Endothelial cell of umbilical vein (primary cell): ENCODE results near the gene ANXA8L1. TPM values are rescaled to one million over a fixed set of nuclear protein-coding genes. Genes with fewer than 3 reads are reported as not detected.

Source experiments
- BruUV-seq: library from RNA; stranded (reverse); fragments of 400-500 nt; replicated peaks from 2 replicates; lab custom pipeline; 2021; lab: Mats Ljungman, UMichigan
- CTCF ChIA-PET: fragments of 300-600, 350-600 bp; sonication (Branson Sonifier 250); formaldehyde crosslinking; loops from one replicate; lab custom pipeline; 2021; ENCODE audit warnings: antibody characterized with exemption, inconsistent platforms; lab: Charles Lee
- POLR2A ChIA-PET: fragments of 300-600, 350-600 bp; sonication (Branson Sonifier 250); formaldehyde crosslinking; loops from one replicate; lab custom pipeline; 2021; ENCODE audit warnings: antibody characterized with exemption, inconsistent platforms; lab: Charles Lee
- DNase-seq: peaks from one replicate; pipeline ENCODE4 v3.0.0-alpha.2; 2011; ENCODE audit warnings: low read depth, low spot score
- FAIRE-seq: peaks from 2 replicates; lab custom pipeline; 2011; peaks lifted over from hg19 to GRCh38; lab: Jason Lieb, UNC
- H2AFZ ChIP-seq: 2 replicates; pipeline ENCODE4 v1.6.0; 2012; ENCODE audit warnings: low read depth, low read length, control low read depth, inconsistent platforms
- H3K27ac ChIP-seq: 2 replicates; pipeline ENCODE4 v1.5.1; 2011; ENCODE audit warnings: low read depth, mild to moderate bottlenecking, control low read depth, low read length, moderate library complexity; ENCODE audit not compliant: insufficient read depth
- H3K27me3 ChIP-seq, 2 experiments: 2 replicates each; pipeline versions ENCODE4 v1.6.0 to v1.6.1; 2011; ENCODE audit warnings: low read length in 2 of 2, mixed read lengths in 1 of 2; ENCODE audit not compliant: control insufficient read depth in 2 of 2, insufficient read depth in 2 of 2
- H3K36me3 ChIP-seq, 2 experiments: 2 replicates in 1 of 2; 3 replicates in 1 of 2; pipeline ENCODE4 v1.5.1; 2011; ENCODE audit warnings: low read length in 2 of 2, mild to moderate bottlenecking in 1 of 2, moderate library complexity in 1 of 2; ENCODE audit not compliant: control insufficient read depth in 2 of 2, insufficient read depth in 2 of 2; ENCODE audit errors: extremely low read depth in 1 of 2
- H3K4me1 ChIP-seq: 3 replicates; pipeline ENCODE4 v1.5.1; 2011; ENCODE audit warnings: mild to moderate bottlenecking, low read length; ENCODE audit not compliant: control insufficient read depth, insufficient read depth; ENCODE audit errors: extremely low read depth
- H3K4me2 ChIP-seq: 2 replicates; pipeline ENCODE4 v1.6.1; 2011; ENCODE audit warnings: low read length, control low read depth, mixed read lengths; ENCODE audit not compliant: insufficient read depth
- H3K4me3 ChIP-seq, 3 experiments: fragments of 200-600 bp in 1 of 3; sonication (generic), shearing (Covaris generic) in 1 of 3; replicated peaks in 1 of 3; 2 replicates each; pipeline ENCODE4 v1.5.1; 2011 to 2016; ENCODE audit warnings: control low read depth in 3 of 3, low read length in 3 of 3, mild to moderate bottlenecking in 2 of 3, inconsistent platforms in 1 of 3, low read depth in 1 of 3, moderate library complexity in 1 of 3; ENCODE audit not compliant: insufficient read depth in 1 of 3
- H3K79me2 ChIP-seq: 2 replicates; pipeline ENCODE4 v1.6.0; 2012; ENCODE audit warnings: low read length, inconsistent platforms; ENCODE audit not compliant: control insufficient read depth, insufficient read depth
- H3K9ac ChIP-seq: replicated peaks from 2 replicates; pipeline ENCODE3; 2011; ENCODE audit warnings: low read length, control low read depth; ENCODE audit not compliant: insufficient read depth; ENCODE audit errors: extremely low read depth
- H3K9me1 ChIP-seq: replicated peaks from 3 replicates; pipeline ENCODE4 v1.6.0; 2011; ENCODE audit warnings: mild to moderate bottlenecking, low read length; ENCODE audit not compliant: control insufficient read depth, insufficient read depth; ENCODE audit errors: extremely low read depth
- H3K9me3 ChIP-seq: replicated peaks from 2 replicates; pipeline ENCODE4 v1.5.1; 2012; ENCODE audit warnings: low read length, inconsistent platforms; ENCODE audit not compliant: control insufficient read depth, insufficient read depth
- H4K20me1 ChIP-seq: replicated peaks from 2 replicates; pipeline ENCODE3; 2011; ENCODE audit warnings: mild to moderate bottlenecking, low read length; ENCODE audit not compliant: control insufficient read depth, insufficient read depth; ENCODE audit errors: extremely low read depth
- CTCF ChIP-seq, 2 donors: IDR thresholded peaks; 1 replicate in 1 of 2; 2 replicates in 1 of 2; pipeline ENCODE4 v1.5.1; 2011; ENCODE audit warnings: low read length in 2 of 2, mild to moderate bottlenecking in 2 of 2, moderate library complexity in 2 of 2, control low read depth in 1 of 2, inconsistent platforms in 1 of 2, low read depth in 1 of 2; ENCODE audit not compliant: insufficient read depth in 1 of 2; ENCODE audit errors: extremely low read depth in 1 of 2
- EZH2 ChIP-seq: IDR thresholded peaks from 2 replicates; pipeline ENCODE4 v1.6.1; 2012; ENCODE audit warnings: borderline replicate concordance, low read depth, mild to moderate bottlenecking, moderate library complexity, low read length, inconsistent platforms; ENCODE audit not compliant: severe bottlenecking
- FOS ChIP-seq: IDR thresholded peaks from 2 replicates; pipeline ENCODE4 v1.6.1; 2011; ENCODE audit warnings: mild to moderate bottlenecking, low read length, moderate library complexity, borderline replicate concordance; ENCODE audit not compliant: insufficient read depth
- GATA2 ChIP-seq: IDR thresholded peaks from 2 replicates; pipeline ENCODE4 v1.7.0; 2011; ENCODE audit warnings: low read depth, mild to moderate bottlenecking, moderate library complexity, mixed read lengths, low read length; ENCODE audit not compliant: insufficient read length, insufficient read depth
- MAX ChIP-seq: IDR thresholded peaks from 2 replicates; pipeline ENCODE4 v1.6.1; 2011; ENCODE audit not compliant: insufficient read depth, insufficient read length
- MYC ChIP-seq: IDR thresholded peaks from one replicate; pipeline ENCODE4 v1.6.1; 2011; ENCODE audit warnings: mild to moderate bottlenecking, low read depth, low read length
- POLR2A ChIP-seq: IDR thresholded peaks from 2 replicates; pipeline ENCODE4 v1.6.1; 2012; ENCODE audit warnings: low read depth, mild to moderate bottlenecking, control low read depth, low read length
- POLR2AphosphoS5 ChIP-seq: IDR thresholded peaks from 2 replicates; pipeline ENCODE4 v1.6.1; 2012; ENCODE audit warnings: low read depth, mild to moderate bottlenecking, control low read depth, low read length, moderate library complexity; ENCODE audit not compliant: insufficient read depth
- dilution Hi-C: fragments of 300-500 bp; cut with MboI; formaldehyde crosslinking; loops from one replicate; pipeline ENCODE4 v1.15.0; 2019; ENCODE audit warnings: low sequenced_read_pairs; ENCODE audit not compliant: extremely low pct_ligation_motif_present
- intact Hi-C: fragments of 100-400 bp; cut with micrococcal nuclease; formaldehyde crosslinking; loops from one replicate; pipeline ENCODE4 v1.10.0; 2022
- polyA plus RNA-seq, 4 experiments: library from polyadenylated mRNA; depleted of rRNA in 3 of 4; stranded (reverse) in 3 of 4; unstranded in 1 of 4; fragments of >200 nt; gene quantifications; 2 replicates each; pipeline versions ENCODE4 v1.2.1 to v1.2.3, GENCODE V29; 2011 to 2012; ENCODE audit warnings: missing spikeins in 1 of 4
- total RNA-seq: library from RNA; stranded (reverse); gene quantifications from 2 replicates; pipeline ENCODE4 v1.2.3, GENCODE V29; 2021

ANXA8L1 gene
- total and polyA plus RNA-seq, 2 donors (not counting 3 experiments of a cell fraction or from before 2014, with no cell fraction given), result not detected

GRCh38 chr10:46327685-46328084 lies 47.9 kb upstream of the ANXA8L1 start:
- CTCF ChIA-PET, result no interaction called here
- intact Hi-C loops, result no loop called here

GRCh38 chr10:46328853-46329689 lies 46.5 kb upstream of the ANXA8L1 start:
- no peaks in the 10 kb centered on the region for H3K9me1 ChIP-seq
- TF ChIP-seq MYC (no peak), POLR2AphosphoS5 (no peak), CTCF (IDR thresholded peaks at IDR 0.05; ENCODE audit: extremely low read depth in 1 of 2, insufficient read depth in 1 of 2, low read depth in 1 of 2, low read length in 2 of 2) (no peak), POLR2A (no peak), MAX (no peak)
- H4K20me1 ChIP-seq, result no peaks in the 10 kb centered on the region
- H2AFZ ChIP-seq, result no peak overlapping the region
- FAIRE-seq (no peak), DNase-seq (no peak)
- BruUV-seq, result no TSS peak
- CTCF ChIA-PET, result no interaction called here
- H3K9me3 ChIP-seq, result no peaks in the 10 kb centered on the region
- H3K27me3 ChIP-seq, result no peaks in the 10 kb centered on the region
- dilution Hi-C loops (no loop called here), intact Hi-C loops (no loop called here)
- H3K27ac ChIP-seq, result no peak overlapping the region
- no peaks in the 10 kb centered on the region for H3K36me3 ChIP-seq
- POLR2A ChIA-PET, result no interaction called here
- no peak overlapping the region for H3K4me2 ChIP-seq
- no peak overlapping the region for H3K9ac ChIP-seq
- H3K79me2 ChIP-seq, result no peaks in the 10 kb centered on the region
- no peaks in the 10 kb centered on the region for H3K4me1 ChIP-seq
- H3K4me3 ChIP-seq, result no peak overlapping the region

More at GRCh38 chr10:46327685-46328084, 47.9 kb upstream of the ANXA8L1 start:
- Histone ChIP-seq H4K20me1 (no peaks in the 10 kb centered on the region), H3K9me1 (no peaks in the 10 kb centered on the region), H3K27me3 (peaks cover 0 to 3% of the 10 kb centered on the region in 2 experiments), H3K79me2 (no peaks in the 10 kb centered on the region), H3K4me3 (no peak overlapping the region), H3K36me3 (no peaks in the 10 kb centered on the region), H3K27ac (no peak overlapping the region), H3K4me2 (no peak overlapping the region), H3K9me3 (no peaks in the 10 kb centered on the region), H3K4me1 (no peaks in the 10 kb centered on the region), H2AFZ (no peak overlapping the region), H3K9ac (no peak overlapping the region)
- dilution Hi-C loops, result no loop called here
- POLR2A ChIA-PET, result no interaction called here
- BruUV-seq, result no TSS peak
- TF ChIP-seq EZH2 (no peak), GATA2 (no peak), FOS (no peak)
- no peak for DNase-seq
- FAIRE-seq, result no peak
